ENCODE measurements around the gene DPEP3.

GRCh38 chr16:67951485-67951884 lies 28.8 kb downstream of the DPEP3 start:
- TF ChIP-seq EZH2phosphoT487 (IDR thresholded peaks at IDR 0.05; ENCODE audit: insufficient read depth, low read depth) (no peak), EZH2 (IDR thresholded peaks at IDR 0.05; ENCODE audit: insufficient read depth, poor library complexity, severe bottlenecking) (no peak)

Measured in GM23248 (cell line).